GM12878 (cell line): ENCODE results near the gene ATAD3A.

Experiments used
- CTCF ChIP-seq, 3 experiments: IDR thresholded peaks in 2 of 3; conservative IDR thresholded peaks in 1 of 3; 2 replicates each; pipeline ENCODE4 v1.5.1; 2011; ENCODE audit warnings: low read depth in 3 of 3, low read length in 3 of 3, mild to moderate bottlenecking in 3 of 3, control low read depth in 2 of 3, moderate library complexity in 2 of 3, inconsistent platforms in 1 of 3, mixed read lengths in 1 of 3; ENCODE audit not compliant: control insufficient read depth in 2 of 3, insufficient read depth in 1 of 3; ENCODE audit errors: extremely low read depth in 1 of 3
- ELK1 ChIP-seq: IDR thresholded peaks from 2 replicates; pipeline ENCODE4 v1.6.1; 2012; ENCODE audit warnings: low read depth, low read length, improper control_type of control experiment
- GABPA ChIP-seq: IDR thresholded peaks from 2 replicates; pipeline ENCODE4 v1.6.1; 2014; ENCODE audit warnings: antibody characterized with exemption, low read depth, mild to moderate bottlenecking, inconsistent platforms
- KLF5 ChIP-seq: fragments of 450-650 bp; IDR thresholded peaks from 2 replicates; pipeline ENCODE4 v1.6.1; 2014; ENCODE audit warnings: mild to moderate bottlenecking; ENCODE audit not compliant: partially characterized antibody
- MEF2A ChIP-seq: IDR thresholded peaks from 2 replicates; pipeline ENCODE4 v1.6.1; 2011; ENCODE audit warnings: low read depth, mild to moderate bottlenecking, low read length, moderate library complexity; ENCODE audit not compliant: insufficient read depth
- NRF1 ChIP-seq: conservative IDR thresholded peaks from 2 replicates; pipeline ENCODE4 v1.6.1; 2011; ENCODE audit warnings: mild to moderate bottlenecking, low read depth, low read length, improper control_type of control experiment
- POLR2A ChIP-seq: IDR thresholded peaks from 2 replicates; pipeline ENCODE4 v1.6.1; 2011; ENCODE audit warnings: low read depth, mild to moderate bottlenecking, low read length
- POLR2AphosphoS5 ChIP-seq: IDR thresholded peaks from 2 replicates; pipeline ENCODE4 v1.6.1; 2011; ENCODE audit warnings: mild to moderate bottlenecking, low read length, inconsistent platforms
- PRDM15 ChIP-seq: fragments of 450-650 bp; formaldehyde crosslinking; IDR thresholded peaks from 2 replicates; pipeline ENCODE4 v1.4.0; 2020; ENCODE audit warnings: mild to moderate bottlenecking, moderate library complexity
- SP1 ChIP-seq: IDR thresholded peaks from one replicate; pipeline ENCODE4 v1.6.1; 2011; ENCODE audit warnings: low read depth, low read length
- SRF ChIP-seq, 2 experiments: IDR thresholded peaks; 2 replicates each; pipeline ENCODE4 v1.6.1; 2011; ENCODE audit warnings: low read depth in 2 of 2, low read length in 2 of 2, mild to moderate bottlenecking in 1 of 2, moderate library complexity in 1 of 2
- SUPT20H ChIP-seq: IDR thresholded peaks from 2 replicates; pipeline ENCODE4 v1.6.1; 2011; ENCODE audit warnings: low read depth, mild to moderate bottlenecking, low read length, moderate library complexity, borderline replicate concordance; ENCODE audit not compliant: control insufficient read depth
- YY1 ChIP-seq: IDR thresholded peaks from 2 replicates; pipeline ENCODE4 v1.6.1; 2011; ENCODE audit warnings: low read depth, mild to moderate bottlenecking, low read length

- TF ChIP-seq POLR2A (no peak; the same call in 1 of the 2 replicates), CTCF (IDR thresholded peaks at IDR 0.05 in 2 of 3, conservative IDR thresholded peaks at IDR 0.05 in 1 of 3; ENCODE audit: control insufficient read depth in 2 of 3, extremely low read depth in 1 of 3, insufficient read depth in 1 of 3, low read depth in 3 of 3, low read length in 3 of 3) (no peak), SUPT20H (no peak), POLR2AphosphoS5 (no peak), NRF1 (no peak), YY1 (no peak), SP1 (no peak), PRDM15 (CRISPR knock-in tag) (no peak), ELK1 (no peak), SRF (IDR thresholded peaks at IDR 0.05; ENCODE audit: low read depth in 2 of 2, low read length in 2 of 2) (no peak), GABPA (no peak), KLF5 (no peak), MEF2A (no peak)
Measured at GRCh38 chr1:1551524-1552262, 39.7 kb downstream of the ATAD3A start.
